Activated CD4-positive, alpha-beta T cell treated with anti-CD3 and anti-CD28 coated beads, Interleukin-2, amount 50 U/mL, for 1 hour (primary cell): ENCODE results near the gene PHB1.
A peak's percentile ranks its signal among the peaks of the same experiment; 100 is the strongest.
"Not testable (repeated sequence)": the region's sequence is repeated elsewhere in the genome, so short reads cannot be mapped to it uniquely, and the experiment has no call there.

Experiments
- DNase-seq: peaks from one replicate; pipeline ENCODE4 v3.0.0-alpha.2; 2020

Gene PHB1

DNA sequence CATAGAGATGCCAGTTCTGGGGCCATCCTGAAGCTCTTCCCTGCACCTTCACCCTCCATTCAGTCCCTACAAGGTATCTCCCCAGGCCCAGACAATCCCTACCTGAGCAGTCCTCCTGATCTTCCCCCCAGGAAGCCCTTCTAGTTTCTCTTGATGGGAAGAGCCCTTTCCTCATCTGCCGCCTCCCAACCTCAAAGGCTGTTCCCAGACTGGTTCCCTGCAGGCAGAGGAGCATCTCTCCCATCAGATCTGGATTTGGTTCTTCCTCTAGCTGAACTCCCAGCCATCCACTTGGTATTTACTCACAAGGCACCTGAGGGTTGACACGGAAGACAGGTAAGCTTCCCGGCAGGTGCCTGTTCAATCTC is 24.6 kb upstream of the PHB1 start:
- no peak for DNase-seq

DNA sequence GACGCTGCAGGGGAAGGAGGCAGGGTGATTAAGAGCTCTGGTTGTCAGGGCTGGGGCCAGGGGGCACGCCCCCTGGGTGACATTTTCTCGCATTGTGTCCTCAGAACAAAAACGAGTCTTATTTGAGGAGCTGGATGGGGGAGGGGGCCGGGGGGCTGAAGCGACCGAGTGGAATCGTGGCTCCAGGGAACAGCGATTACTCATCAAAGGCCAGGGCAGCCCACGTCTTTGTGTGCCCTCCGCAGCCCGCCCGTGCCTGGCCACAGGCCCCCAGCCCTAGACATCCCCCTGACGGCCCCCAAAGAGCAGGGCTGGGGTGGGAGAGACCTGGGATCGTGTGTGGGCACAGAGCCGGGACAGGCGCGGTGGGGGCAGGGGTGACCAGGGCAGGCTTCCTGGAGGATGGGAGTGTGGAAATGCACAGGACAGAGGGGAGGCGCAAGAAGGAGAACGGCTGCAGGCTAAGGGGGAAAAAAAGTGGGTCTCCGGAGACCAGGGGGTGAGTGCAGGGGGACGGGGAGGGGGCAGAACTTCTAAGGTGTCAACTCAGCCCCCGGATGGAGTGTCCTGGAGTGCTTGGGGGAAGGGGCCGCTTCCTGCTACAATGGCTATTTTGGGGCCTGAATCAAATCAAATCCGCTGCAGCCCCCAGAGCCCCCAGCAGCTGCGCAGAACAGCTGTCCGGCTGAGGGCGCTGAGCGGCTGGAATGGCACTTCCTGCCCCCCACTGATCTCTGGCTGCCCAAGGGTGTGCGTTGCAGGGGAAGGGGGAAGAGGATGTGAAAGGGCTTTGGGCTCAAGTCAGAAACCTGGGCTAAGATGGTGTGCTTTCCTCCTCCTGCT is 24.0 kb upstream of the PHB1 start:
- no peak for DNase-seq

GRCh38 chr17:49437696-49438435 is 23.2 kb upstream of the PHB1 start:
- DNase-seq = no peak

- no peak for DNase-seq
Measured at GRCh38 chr17:49436174-49436573, 21.5 kb upstream of the PHB1 start.

GRCh38 chr17:49435671-49436029 is 21.0 kb upstream of the PHB1 start:
- no peak for DNase-seq

DNA sequence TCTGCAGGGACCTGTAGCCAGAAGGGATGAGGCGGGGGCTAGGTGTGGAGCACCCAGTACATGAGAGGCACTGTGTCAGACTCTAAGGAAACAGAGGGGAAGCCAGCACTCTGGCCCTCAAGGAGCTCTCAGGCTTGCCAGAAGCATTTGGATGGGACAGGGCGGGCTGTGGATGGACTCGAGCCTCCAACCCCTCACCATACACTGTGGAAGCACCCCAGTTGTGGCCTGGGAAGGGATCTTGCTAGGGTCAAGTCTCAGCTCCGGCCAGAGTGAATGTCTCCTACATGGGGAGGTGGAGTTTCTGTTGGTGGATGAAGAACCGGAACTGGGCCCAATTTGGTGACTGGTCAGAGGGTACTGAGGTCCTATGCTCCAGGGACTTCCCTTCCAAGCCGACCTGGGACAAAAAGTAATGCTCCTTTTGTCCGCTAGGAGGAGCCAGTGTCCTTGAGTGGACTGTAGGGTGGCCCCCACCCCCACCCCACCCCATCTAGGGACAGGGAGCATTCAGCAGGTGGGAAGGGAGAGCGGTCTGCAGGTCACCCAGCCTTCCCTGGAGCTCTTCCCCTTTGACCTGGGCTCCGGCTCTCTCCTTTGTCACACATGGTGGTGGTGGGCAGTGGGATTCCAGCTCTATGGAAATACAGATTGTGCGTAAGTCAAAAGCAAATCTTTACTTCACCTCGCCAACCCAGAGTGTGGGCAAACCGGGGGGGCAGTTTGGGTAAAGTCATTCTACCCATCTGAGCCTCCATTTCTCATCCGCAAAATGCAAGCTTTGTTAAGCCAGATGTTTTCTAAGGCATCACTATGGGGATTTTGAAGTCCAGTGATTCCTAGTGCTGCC is 20.4 kb upstream of the PHB1 start:
- peak; percentile 22 for DNase-seq

DNA sequence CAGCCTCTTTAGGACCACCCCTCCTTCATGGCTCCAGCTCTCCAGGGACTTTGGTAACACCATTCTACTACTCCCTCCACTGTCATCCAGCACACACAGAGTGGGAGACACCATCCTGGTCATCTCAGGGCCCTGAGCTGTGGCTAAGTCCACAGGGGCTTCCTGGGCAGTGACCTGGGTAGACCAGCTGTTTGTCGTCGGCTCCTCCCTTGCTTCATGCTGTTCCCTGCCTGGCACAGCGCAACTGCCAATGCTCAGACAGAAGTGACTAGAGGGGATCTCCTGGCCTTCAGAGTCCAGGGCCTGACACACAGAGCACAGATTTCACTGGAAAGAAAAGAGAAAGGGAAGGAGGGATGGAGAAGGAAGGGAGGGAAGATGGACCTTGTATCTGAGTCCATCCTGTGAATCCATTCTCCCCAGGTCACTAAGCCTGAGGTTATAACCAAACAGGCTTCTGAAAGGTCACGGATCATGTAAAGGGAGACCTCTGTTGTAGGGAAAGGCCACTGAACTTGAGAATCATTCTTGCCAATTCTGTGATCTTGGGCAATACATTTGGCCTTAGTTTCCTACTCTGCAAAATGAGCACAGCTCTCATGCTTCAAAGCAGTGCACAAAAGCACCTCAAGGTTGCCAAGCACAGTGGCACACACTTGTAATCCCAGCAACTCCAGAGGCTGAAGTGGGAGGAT is 18.5 kb upstream of the PHB1 start:
- DNase-seq = no peak

- DNase-seq = no peak
Measured at GRCh38 chr17:49431743-49432142, 17.1 kb upstream of the PHB1 start.

DNA sequence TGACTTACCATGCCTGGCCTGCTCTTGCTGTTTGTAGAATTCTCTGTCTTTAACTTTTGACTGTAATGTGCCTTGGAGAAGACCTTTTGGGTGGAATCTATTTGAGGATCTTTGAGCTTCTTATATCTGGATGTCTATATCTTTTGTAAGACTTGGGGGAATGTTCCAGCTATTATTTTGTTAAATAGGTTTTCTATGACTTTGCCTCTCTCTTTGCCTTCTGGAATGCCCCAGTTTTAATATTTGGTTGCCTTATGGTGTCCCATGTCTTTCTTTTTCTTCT is 10.3 kb upstream of the PHB1 start:
- no peak for DNase-seq

- DNase-seq = not testable (repeated sequence)
Measured at GRCh38 chr17:49424276-49425003, 9.8 kb upstream of the PHB1 start.

DNA sequence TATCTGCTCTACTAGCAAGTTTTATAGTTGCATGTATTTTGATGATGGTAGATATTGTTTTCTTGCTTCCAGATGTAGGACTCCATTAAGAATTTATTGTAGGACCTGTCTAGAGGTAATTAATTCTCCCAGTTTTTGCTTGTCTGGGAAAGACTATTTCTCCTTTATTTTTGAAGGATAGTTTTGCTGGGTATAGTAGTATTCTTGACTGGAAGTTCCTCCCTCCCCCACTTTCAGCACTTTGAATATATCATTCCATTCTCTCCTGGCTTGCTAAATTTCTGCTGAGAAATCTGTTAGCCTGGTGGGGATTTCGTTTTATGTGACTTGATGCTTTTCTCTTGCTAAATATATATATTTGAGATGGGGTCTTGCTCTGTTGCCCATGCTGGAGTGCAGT is 8.0 kb upstream of the PHB1 start:
- no peak for DNase-seq

GRCh38 chr17:49419761-49420160 is 5.1 kb upstream of the PHB1 start:
- not testable (repeated sequence) for DNase-seq

- not testable (repeated sequence) for DNase-seq
Measured at GRCh38 chr17:49418754-49419740, 4.4 kb upstream of the PHB1 start.

- DNase-seq = no peak
Measured at GRCh38 chr17:49414271-49414621, 436 bp downstream of the PHB1 start.

DNA sequence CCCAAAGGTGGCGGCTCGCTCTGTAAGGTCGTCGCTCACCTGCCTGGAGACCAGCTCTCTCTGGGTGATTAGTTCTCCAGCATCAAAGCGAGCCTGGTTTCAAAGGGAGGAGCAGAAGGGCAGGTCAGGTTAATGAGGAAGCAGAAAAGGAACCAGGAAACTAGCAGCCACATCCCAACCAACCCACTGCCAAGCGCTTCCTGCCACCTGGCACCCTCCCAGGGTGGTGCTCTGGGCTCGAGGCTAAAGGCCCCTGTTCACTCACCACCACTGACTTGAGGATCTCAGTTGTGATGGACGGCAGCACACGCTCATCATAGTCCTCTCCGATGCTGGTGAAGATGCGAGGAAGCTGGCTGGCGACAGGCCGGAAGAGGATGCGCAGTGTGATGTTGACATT is 5.6 kb downstream of the PHB1 start:
- DNase-seq = no peak

DNA sequence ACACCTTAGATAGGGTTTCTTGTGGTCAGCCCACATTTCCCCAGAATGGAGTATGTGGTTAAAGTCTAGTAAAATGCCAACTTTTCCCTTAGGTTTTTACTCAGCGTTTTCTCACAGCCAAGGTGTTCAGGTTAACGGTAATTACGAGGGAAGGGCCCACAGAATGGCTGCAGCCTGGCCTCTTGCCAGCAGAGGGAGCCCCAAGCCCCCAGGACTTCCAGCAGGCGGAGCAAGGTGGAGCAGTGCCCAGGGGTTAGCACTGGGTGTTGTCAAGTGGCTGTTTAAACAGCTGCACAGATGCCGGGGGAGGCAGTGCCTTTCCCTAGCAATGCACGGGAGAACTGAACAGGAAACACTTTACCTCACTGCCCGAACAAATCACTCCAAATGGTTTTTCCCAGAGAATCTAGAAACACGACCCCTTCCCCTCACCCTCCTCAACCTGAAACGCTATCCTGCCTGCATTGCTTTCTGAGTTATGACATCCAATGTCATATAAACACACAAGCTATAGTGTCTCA is 6.6 kb downstream of the PHB1 start:
- peak; percentile 85 for DNase-seq

DNA sequence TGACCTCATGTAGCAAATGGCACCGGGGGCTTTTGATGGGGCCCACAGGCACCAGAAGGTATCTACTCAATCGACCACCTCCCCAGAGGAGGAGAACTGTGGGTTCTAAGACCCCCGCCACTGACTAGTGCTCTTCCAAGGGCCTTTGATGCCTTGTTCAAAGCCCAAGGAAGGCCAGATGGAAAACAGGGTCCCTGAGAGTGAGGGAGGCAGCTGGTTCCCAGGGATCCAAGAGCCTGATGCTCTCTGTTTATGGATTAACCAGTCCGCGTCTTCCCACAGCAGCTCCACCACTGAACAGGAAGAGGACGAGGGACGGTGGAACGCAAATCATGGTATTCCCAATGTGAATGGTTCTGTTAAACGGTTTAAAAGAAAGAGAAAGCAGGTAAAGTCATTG is 7.6 kb downstream of the PHB1 start:
- DNase-seq = no peak

- no peak for DNase-seq
Measured at GRCh38 chr17:49406421-49407061, 8.1 kb downstream of the PHB1 start.

GRCh38 chr17:49404906-49405305 is 9.8 kb downstream of the PHB1 start:
- no peak for DNase-seq

DNA sequence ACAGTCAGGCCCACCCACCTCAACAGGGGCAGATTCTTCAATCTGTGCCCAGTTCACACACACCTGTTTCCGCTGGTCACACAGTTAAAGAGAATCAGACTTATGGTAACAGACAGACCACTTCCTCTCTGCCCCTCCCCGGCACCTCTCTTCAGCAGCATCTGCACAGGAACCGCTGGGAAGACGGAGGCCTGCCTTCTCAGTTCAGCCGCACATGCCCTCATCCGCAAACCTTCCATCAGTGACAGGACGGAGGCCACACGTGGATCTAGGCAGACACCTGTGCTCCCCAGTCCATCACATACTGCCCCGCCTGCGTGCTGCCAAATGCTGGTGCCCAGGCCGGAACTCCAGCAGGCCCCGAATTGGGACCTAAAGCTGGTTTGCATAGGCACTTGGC is 10.3 kb downstream of the PHB1 start:
- DNase-seq = no peak
